A172 (cell line): ENCODE data around the gene CEBPE. TPM values are rescaled to one million over a fixed set of nuclear protein-coding genes. Genes with fewer than 3 reads are reported as not detected.
A peak's percentile ranks its signal among the peaks of the same experiment; 100 is the strongest.
"Not testable (repeated sequence)": the region's sequence is repeated elsewhere in the genome, so short reads cannot be mapped to it uniquely, and the experiment has no call there.

Source experiments
- DNase-seq: peaks from one replicate; pipeline ENCODE4 v3.0.0-alpha.2; 2015; ENCODE audit warnings: low spot score
- total RNA-seq: library from RNA; depleted of rRNA; stranded (reverse); fragments of >200 nt; shearing (Covaris generic); gene quantifications from 2 replicates; pipeline ENCODE4 v1.2.3, GENCODE V29; 2014

CEBPE gene
- total RNA-seq, 1 experiment from 2014 or later: not detected

GRCh38 chr14:23121361-23121771 is 2.3 kb upstream of the CEBPE start:
- peak; percentile 58 for DNase-seq

GRCh38 chr14:23120541-23121251 is 1.6 kb upstream of the CEBPE start:
- peak; percentile 56 for DNase-seq

GRCh38 chr14:23119363-23120327 is 590 bp upstream of the CEBPE start:
- DNase-seq: no peak

- no peak for DNase-seq
Observed at GRCh38 chr14:23117371-23118020, 1.6 kb downstream of the CEBPE start.

GRCh38 chr14:23115918-23116317 is 3.1 kb downstream of the CEBPE start:
- no peak for DNase-seq

GRCh38 chr14:23115039-23115731 is 3.9 kb downstream of the CEBPE start:
- DNase-seq: peak; percentile 86

- DNase-seq: no peak
Observed at GRCh38 chr14:23114669-23115038, 4.4 kb downstream of the CEBPE start.

GRCh38 chr14:23114120-23114458 is 5.0 kb downstream of the CEBPE start:
- no peak for DNase-seq

- DNase-seq: no peak
Observed at GRCh38 chr14:23113431-23114119, 5.5 kb downstream of the CEBPE start.

- DNase-seq: no peak
Observed at GRCh38 chr14:23112359-23113178, 6.5 kb downstream of the CEBPE start.

GRCh38 chr14:23110579-23111365 is 8.3 kb downstream of the CEBPE start:
- DNase-seq: no peak

- DNase-seq: no peak
Observed at GRCh38 chr14:23109769-23110168, 9.3 kb downstream of the CEBPE start.

- DNase-seq: not testable (repeated sequence)
Observed at GRCh38 chr14:23108169-23108568, 10.9 kb downstream of the CEBPE start.

- not testable (repeated sequence) for DNase-seq
Observed at GRCh38 chr14:23107620-23108019, 11.4 kb downstream of the CEBPE start.

- DNase-seq: no peak
Observed at GRCh38 chr14:23106747-23107045, 12.4 kb downstream of the CEBPE start.

- no peak for DNase-seq
Observed at GRCh38 chr14:23105348-23105824, 13.7 kb downstream of the CEBPE start.

GRCh38 chr14:23104591-23105347 is 14.3 kb downstream of the CEBPE start, which contains the start of gene CIROP:
Gene CIROP, minus strand, starts transcription at chr14:23104989. Its CDS starts 69 bp downstream, at chr14:23104920.
- no peak for DNase-seq

- no peak for DNase-seq
Observed at GRCh38 chr14:23104070-23104590, 14.9 kb downstream of the CEBPE start.
